ENCODE results near the gene CCL11. TPM values are rescaled to one million over a fixed set of nuclear protein-coding genes. Genes with fewer than 3 reads are reported as not detected.
"Not testable (repeated sequence)": the region's sequence is repeated elsewhere in the genome, so short reads cannot be mapped to it uniquely, and the experiment has no call there.

Gene CCL11
- total RNA-seq, 1 donor from 2014 or later = 3.2 TPM

GRCh38 chr17:34301986-34302385 is 16.4 kb downstream of the CCL11 start:
- no peak for DNase-seq (ENCODE audit: low spot score)
- intact Hi-C loops (cut with DNase I) = no loop called here

GRCh38 chr17:34302636-34303035 is 17.1 kb downstream of the CCL11 start:
- no peak for DNase-seq (ENCODE audit: low spot score)

GRCh38 chr17:34303606-34304005 is 18.1 kb downstream of the CCL11 start:
- no peak for DNase-seq (ENCODE audit: low spot score)
- intact Hi-C loops (cut with DNase I) = no loop called here

More at GRCh38 chr17:34302636-34303035, 17.1 kb downstream of the CCL11 start:
- intact Hi-C loops (cut with DNase I) = no loop called here

GRCh38 chr17:34305061-34305460 is 19.5 kb downstream of the CCL11 start:
- intact Hi-C loops (cut with DNase I) = loop anchor here (5.0 kb wide), 1 partner anchor 53 kb away; no protein-coding TSS in a partner anchor

GRCh38 chr17:34305606-34306005 is 20.1 kb downstream of the CCL11 start:
- intact Hi-C loops (cut with DNase I) = loop anchor here (1.0 to 5.0 kb wide), 3 partner anchors 53 to 105 kb away; no protein-coding TSS in a partner anchor
- no peak for DNase-seq (ENCODE audit: low spot score)

More at GRCh38 chr17:34305061-34305460, 19.5 kb downstream of the CCL11 start:
- no peak for DNase-seq (ENCODE audit: low spot score)

GRCh38 chr17:34306466-34306865 is 20.9 kb downstream of the CCL11 start:
- intact Hi-C loops (cut with DNase I) = loop anchor here (1.0 to 5.0 kb wide), 3 partner anchors 54 to 106 kb away; no protein-coding TSS in a partner anchor
- no peak for DNase-seq (ENCODE audit: low spot score)

- intact Hi-C loops (cut with DNase I) = loop anchor here (2.0 to 5.0 kb wide), 2 partner anchors 54 to 55 kb away; no protein-coding TSS in a partner anchor
- no peak for DNase-seq (ENCODE audit: low spot score)
These were observed 21.6 kb downstream of the CCL11 start for GRCh38 chr17:34307110-34307509.

- no peak for DNase-seq (ENCODE audit: low spot score)
- intact Hi-C loops (cut with DNase I) = loop anchor here (5.0 kb wide), 1 partner anchor 56 kb away; no protein-coding TSS in a partner anchor
These were observed 22.8 kb downstream of the CCL11 start for GRCh38 chr17:34308371-34308770.

GRCh38 chr17:34311291-34311690 is 25.7 kb downstream of the CCL11 start:
- no peak for DNase-seq (ENCODE audit: low spot score)
- intact Hi-C loops (cut with DNase I) = no loop called here

GRCh38 chr17:34312080-34312479 is 26.5 kb downstream of the CCL11 start:
- no peak for DNase-seq (ENCODE audit: low spot score)
- intact Hi-C loops (cut with DNase I) = no loop called here

GRCh38 chr17:34313164-34313563 is 27.6 kb downstream of the CCL11 start:
- DNase-seq (ENCODE audit: low spot score) = no peak
- intact Hi-C loops (cut with DNase I) = no loop called here

GRCh38 chr17:34314279-34314678 is 28.7 kb downstream of the CCL11 start:
- no peak for DNase-seq (ENCODE audit: low spot score)
- intact Hi-C loops (cut with DNase I) = no loop called here

- intact Hi-C loops (cut with DNase I) = no loop called here
- DNase-seq (ENCODE audit: low spot score) = no peak
These were observed 32.9 kb downstream of the CCL11 start for GRCh38 chr17:34318474-34318873.

GRCh38 chr17:34319039-34319483 is 33.5 kb downstream of the CCL11 start, which contains the start of gene CCL8:
TSS of gene CCL8 (plus strand) at chr17:34319435. CDS start at chr17:34319502, 67 bp downstream.
- intact Hi-C loops (cut with DNase I) = no loop called here
- DNase-seq (ENCODE audit: low spot score) = no peak

- DNase-seq (ENCODE audit: low spot score) = no peak
- intact Hi-C loops (cut with DNase I) = no loop called here
These were observed 36.4 kb downstream of the CCL11 start for GRCh38 chr17:34321964-34322363.

- not testable (repeated sequence) for DNase-seq (ENCODE audit: low spot score)
These were observed 42.0 kb downstream of the CCL11 start for GRCh38 chr17:34327580-34327979.

GRCh38 chr17:34337701-34338100 is 52.2 kb downstream of the CCL11 start:
- DNase-seq (ENCODE audit: low spot score) = no peak
- intact Hi-C loops (cut with DNase I) = no loop called here

More at GRCh38 chr17:34327580-34327979, 42.0 kb downstream of the CCL11 start:
- intact Hi-C loops (cut with DNase I) = not testable (repeated sequence)

Other genes with a start within 250 kb of the CCL11 start
- gene CCL2, start 30.5 kb upstream of the CCL11 start, total RNA-seq = 42.3 TPM
- gene CCL7, start 15.5 kb upstream of the CCL11 start, total RNA-seq = not detected
- gene CCL8, start 33.7 kb downstream of the CCL11 start, total RNA-seq = 1.9 TPM
- 0.97 TPM for gene CCL13, start 70.7 kb downstream of the CCL11 start, total RNA-seq
- gene CCL1, start 77.5 kb downstream of the CCL11 start, total RNA-seq = not detected